GM21528 (cell line): ENCODE measurements around the gene DBNL.

Source experiments
- ATAC-seq: cut with Tn5 transposase; IDR thresholded peaks from one replicate; pipeline ENCODE4 v1.9.1; 2021; ENCODE audit warnings: mild to moderate bottlenecking, moderate library complexity; ENCODE audit not compliant: unreplicated experiment, low FRiP score

The DBNL gene

GRCh38 chr7:44040493-44040891 lies 4.0 kb upstream of the DBNL start:
- peak; percentile 33 for ATAC-seq

- ATAC-seq = no peak
Observed at GRCh38 chr7:44042221-44042620, 2.3 kb upstream of the DBNL start.

GRCh38 chr7:44043902-44044301 lies 600 bp upstream of the DBNL start:
- no peak for ATAC-seq

- ATAC-seq = no peak
Observed at GRCh38 chr7:44045226-44046014, 918 bp downstream of the DBNL start.

GRCh38 chr7:44046321-44047061 lies 2.0 kb downstream of the DBNL start:
- peak; percentile 57 for ATAC-seq

GRCh38 chr7:44048031-44048795 lies 3.7 kb downstream of the DBNL start:
- no peak for ATAC-seq

GRCh38 chr7:44050121-44050914 lies 5.8 kb downstream of the DBNL start:
- ATAC-seq = no peak

- no peak for ATAC-seq
Observed at GRCh38 chr7:44050915-44051560, 6.5 kb downstream of the DBNL start.

- ATAC-seq = no peak
Observed at GRCh38 chr7:44051611-44052220, 7.2 kb downstream of the DBNL start.

- ATAC-seq = no peak
Observed at GRCh38 chr7:44052771-44053365, 8.4 kb downstream of the DBNL start.

- no peak for ATAC-seq
Observed at GRCh38 chr7:44056681-44057080, 12.2 kb downstream of the DBNL start.

GRCh38 chr7:44057181-44057848 lies 12.8 kb downstream of the DBNL start:
- no peak for ATAC-seq

- no peak for ATAC-seq
Observed at GRCh38 chr7:44057849-44058758, 13.6 kb downstream of the DBNL start.

- no peak for ATAC-seq
Observed at GRCh38 chr7:44058759-44059218, 14.3 kb downstream of the DBNL start.

GRCh38 chr7:44059219-44060090 lies 15.0 kb downstream of the DBNL start:
- no peak for ATAC-seq
